HEK293 (cell line): ENCODE data around the gene SLC39A7.

ENCODE experiments used
- CTCF ChIA-PET: fragments of 350-600 bp; formaldehyde crosslinking; extraction: SDS; loops from one replicate; lab custom pipeline; 2021; ENCODE audit warnings: antibody characterized with exemption; lab: Yijun Ruan, JAX
- POLR2A ChIA-PET: fragments of 300-600 bp; formaldehyde crosslinking; extraction: SDS; loops from one replicate; lab custom pipeline; 2020; ENCODE audit warnings: antibody characterized with exemption, inconsistent platforms; lab: Yijun Ruan, JAX
- H3K27ac ChIP-seq: fragments of 200-500 bp; sonication (Bioruptor generic); 2 replicates; pipeline ENCODE4 v1.5.1; 2014; ENCODE audit warnings: low read depth, low read length, control low read depth, inconsistent platforms; ENCODE audit errors: extremely low read depth
- H3K36me3 ChIP-seq, 2 experiments: fragments of 200-500 bp in 1 of 2; sonication (Bioruptor generic) in 1 of 2; 1 replicate in 1 of 2; 2 replicates in 1 of 2; pipeline ENCODE4 v1.5.1; 2014 to 2017; ENCODE audit warnings: inconsistent platforms in 2 of 2, low read length in 2 of 2; ENCODE audit not compliant: control insufficient read depth in 2 of 2, insufficient read depth in 1 of 2
- H3K4me1 ChIP-seq: fragments of 200-500 bp; sonication (Bioruptor generic); 2 replicates; pipeline ENCODE4 v1.5.1; 2014; ENCODE audit warnings: mild to moderate bottlenecking, low read length, inconsistent platforms; ENCODE audit not compliant: control insufficient read depth, insufficient read depth
- H3K4me3 ChIP-seq: 2 replicates; pipeline ENCODE4 v1.5.1; 2011; ENCODE audit warnings: low read depth, mild to moderate bottlenecking, control low read depth, low read length, moderate library complexity
- H3K9me3 ChIP-seq: fragments of 200-500 bp; sonication (Bioruptor generic); 2 replicates; pipeline ENCODE4 v1.5.1; 2014; ENCODE audit warnings: low read depth, low read length, inconsistent platforms; ENCODE audit not compliant: control insufficient read depth, insufficient read depth
- EGR2 ChIP-seq: fragments of 450-650 bp; formaldehyde crosslinking; IDR thresholded peaks from 2 replicates; pipeline ENCODE4 v1.5.1; 2016; ENCODE audit warnings: low read depth, missing biosample characterization, missing genetic modification characterization
- GLIS1 ChIP-seq: fragments of 450-650 bp; formaldehyde crosslinking; IDR thresholded peaks from 2 replicates; pipeline ENCODE4 v1.5.1; 2016; ENCODE audit warnings: missing biosample characterization, missing genetic modification characterization
- GLIS2 ChIP-seq: fragments of 450-650 bp; formaldehyde crosslinking; IDR thresholded peaks from 2 replicates; pipeline ENCODE4 v1.5.1; 2016; ENCODE audit warnings: missing biosample characterization, missing genetic modification characterization
- MZF1 ChIP-seq: fragments of 450-650 bp; formaldehyde crosslinking; IDR thresholded peaks from 2 replicates; pipeline ENCODE4 v1.5.1; 2017; ENCODE audit warnings: missing biosample characterization, missing genetic modification characterization, borderline replicate concordance
- PRDM1 ChIP-seq: fragments of 450-650 bp; formaldehyde crosslinking; IDR thresholded peaks from 2 replicates; pipeline ENCODE4; 2016; ENCODE audit warnings: missing biosample characterization, missing genetic modification characterization
- PRDM10 ChIP-seq: fragments of 450-650 bp; formaldehyde crosslinking; IDR thresholded peaks from 2 replicates; pipeline ENCODE4 v1.5.1; 2016; ENCODE audit warnings: missing biosample characterization, missing genetic modification characterization
- SETDB1 ChIP-seq: IDR thresholded peaks from one replicate; pipeline ENCODE4 v1.6.1; 2017; ENCODE audit warnings: mild to moderate bottlenecking, low read length, moderate library complexity, mixed read lengths; ENCODE audit not compliant: insufficient read length
- SP3 ChIP-seq: fragments of 450-650 bp; formaldehyde crosslinking; IDR thresholded peaks from 2 replicates; pipeline ENCODE4 v1.5.1; 2016; ENCODE audit warnings: missing biosample characterization, missing genetic modification characterization
- SP7 ChIP-seq: fragments of 450-650 bp; formaldehyde crosslinking; IDR thresholded peaks from 2 replicates; pipeline ENCODE4 v1.5.1; 2016; ENCODE audit warnings: missing biosample characterization, missing genetic modification characterization
- WT1 ChIP-seq: fragments of 450-650 bp; formaldehyde crosslinking; IDR thresholded peaks from 2 replicates; pipeline ENCODE4 v1.5.1; 2016; ENCODE audit warnings: missing biosample characterization, missing genetic modification characterization
- ZBTB1 ChIP-seq: fragments of 450-650 bp; formaldehyde crosslinking; IDR thresholded peaks from 2 replicates; pipeline ENCODE4 v1.5.1; 2016; ENCODE audit warnings: missing biosample characterization, missing genetic modification characterization
- ZBTB17 ChIP-seq: fragments of 450-650 bp; formaldehyde crosslinking; IDR thresholded peaks from 2 replicates; pipeline ENCODE4 v1.5.1; 2016; ENCODE audit warnings: missing biosample characterization, missing genetic modification characterization
- ZNF112 ChIP-seq: fragments of 450-650 bp; formaldehyde crosslinking; IDR thresholded peaks from 2 replicates; pipeline ENCODE4 v1.5.0; 2017; ENCODE audit warnings: missing biosample characterization, missing genetic modification characterization
- ZNF223 ChIP-seq: fragments of 450-650 bp; formaldehyde crosslinking; IDR thresholded peaks from 2 replicates; pipeline ENCODE4 v1.5.1; 2016; ENCODE audit warnings: missing biosample characterization, missing genetic modification characterization
- ZNF391 ChIP-seq: fragments of 450-650 bp; formaldehyde crosslinking; IDR thresholded peaks from 2 replicates; pipeline ENCODE4 v1.5.1; 2016; ENCODE audit warnings: low read depth, missing biosample characterization, missing genetic modification characterization, borderline replicate concordance
- ZNF394 ChIP-seq: fragments of 450-650 bp; formaldehyde crosslinking; IDR thresholded peaks from 2 replicates; pipeline ENCODE4 v1.5.1; 2016; ENCODE audit warnings: missing biosample characterization, missing genetic modification characterization, mild to moderate bottlenecking, moderate library complexity, borderline replicate concordance
- ZNF501 ChIP-seq: fragments of 450-650 bp; formaldehyde crosslinking; IDR thresholded peaks from 2 replicates; pipeline ENCODE4 v1.5.1; 2016; ENCODE audit warnings: missing biosample characterization, missing genetic modification characterization
- ZNF621 ChIP-seq: fragments of 450-650 bp; formaldehyde crosslinking; IDR thresholded peaks from 2 replicates; pipeline ENCODE4 v1.5.1; 2017; ENCODE audit warnings: missing biosample characterization, missing genetic modification characterization
- ZNF626 ChIP-seq: fragments of 450-650 bp; sonication (Bioruptor Pico); formaldehyde crosslinking; IDR thresholded peaks from 2 replicates; pipeline ENCODE4 v1.5.1; 2018; ENCODE audit warnings: missing biosample characterization, missing genetic modification characterization, inconsistent platforms
- ZNF639 ChIP-seq: fragments of 450-650 bp; formaldehyde crosslinking; IDR thresholded peaks from 2 replicates; pipeline ENCODE4 v1.5.1; 2016; ENCODE audit warnings: missing biosample characterization, missing genetic modification characterization
- ZNF747 ChIP-seq: fragments of 450-650 bp; formaldehyde crosslinking; IDR thresholded peaks from 2 replicates; pipeline ENCODE4 v1.5.1; 2016; ENCODE audit warnings: missing biosample characterization, missing genetic modification characterization
- ZNF76 ChIP-seq: fragments of 450-650 bp; formaldehyde crosslinking; IDR thresholded peaks from 2 replicates; pipeline ENCODE4; 2016; ENCODE audit warnings: low read depth, missing biosample characterization, missing genetic modification characterization, borderline replicate concordance
- ZNF830 ChIP-seq: fragments of 450-650 bp; IDR thresholded peaks from 2 replicates; pipeline ENCODE4 v1.5.0; 2018; ENCODE audit warnings: missing biosample characterization, missing genetic modification characterization, low read depth, mild to moderate bottlenecking, moderate library complexity
- ZNF843 ChIP-seq: fragments of 450-650 bp; formaldehyde crosslinking; IDR thresholded peaks from 2 replicates; pipeline ENCODE4 v1.5.1; 2016; ENCODE audit warnings: missing biosample characterization, missing genetic modification characterization
- TF ChIP-seq, protein P1 (sequence below): fragments of 450-650 bp; formaldehyde crosslinking; IDR thresholded peaks from 2 replicates; pipeline ENCODE4 v1.5.1; 2016; ENCODE audit warnings: missing biosample characterization, missing genetic modification characterization

Gene SLC39A7

DNA sequence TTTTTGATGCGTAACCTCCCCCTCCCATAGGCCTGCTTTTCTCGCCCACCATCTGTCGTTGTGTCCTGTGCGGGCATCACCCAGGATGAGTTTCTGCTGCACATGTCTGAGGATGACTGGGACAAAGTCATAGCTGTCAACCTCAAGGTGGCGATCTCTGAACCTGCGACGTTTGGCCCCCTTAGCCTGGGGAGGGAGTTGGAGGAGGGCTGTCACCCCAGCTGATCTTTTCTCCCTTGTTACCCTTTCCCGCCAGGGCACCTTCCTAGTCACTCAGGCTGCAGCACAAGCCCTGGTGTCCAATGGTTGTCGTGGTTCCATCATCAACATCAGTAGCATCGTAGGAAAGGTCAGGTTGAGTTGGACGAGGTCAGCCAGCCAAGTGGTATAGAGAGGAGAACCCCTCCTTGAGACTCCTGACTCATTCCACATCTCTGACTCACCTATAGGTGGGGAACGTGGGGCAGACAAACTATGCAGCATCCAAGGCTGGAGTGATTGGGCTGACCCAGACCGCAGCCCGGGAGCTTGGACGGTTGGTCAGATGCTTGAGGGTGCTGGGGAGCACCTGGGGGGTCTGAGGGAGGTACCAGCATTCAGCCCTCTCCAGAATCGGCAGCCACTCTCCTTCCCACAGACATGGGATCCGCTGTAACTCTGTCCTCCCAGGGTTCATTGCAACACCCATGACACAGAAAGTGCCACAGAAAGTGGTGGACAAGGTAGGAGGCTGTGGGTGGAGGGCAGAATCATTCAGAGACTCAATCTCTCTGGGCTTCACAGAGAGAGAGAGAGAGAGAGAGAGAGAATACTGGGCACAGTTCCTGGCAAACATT is 4.7 kb downstream of the SLC39A7 start (continued):
- TF ChIP-seq ZNF621 (tag by site-specific recombination) = no peak
- peak; percentile 54; the same call in 1 of the 2 replicates for TF ChIP-seq ZNF391 (tag by site-specific recombination)
- TF ChIP-seq ZNF76 = peak; percentile 51
- TF ChIP-seq PRDM1 (tag by site-specific recombination) = peak; percentile 77
- TF ChIP-seq, protein P1, sequence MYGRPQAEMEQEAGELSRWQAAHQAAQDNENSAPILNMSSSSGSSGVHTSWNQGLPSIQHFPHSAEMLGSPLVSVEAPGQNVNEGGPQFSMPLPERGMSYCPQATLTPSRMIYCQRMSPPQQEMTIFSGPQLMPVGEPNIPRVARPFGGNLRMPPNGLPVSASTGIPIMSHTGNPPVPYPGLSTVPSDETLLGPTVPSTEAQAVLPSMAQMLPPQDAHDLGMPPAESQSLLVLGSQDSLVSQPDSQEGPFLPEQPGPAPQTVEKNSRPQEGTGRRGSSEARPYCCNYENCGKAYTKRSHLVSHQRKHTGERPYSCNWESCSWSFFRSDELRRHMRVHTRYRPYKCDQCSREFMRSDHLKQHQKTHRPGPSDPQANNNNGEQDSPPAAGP (tag by site-specific recombination) = peak; percentile 42; the same call in 1 of the 2 replicates
- peak; percentile 27; the same call in 1 of the 2 replicates for TF ChIP-seq ZNF394 (tag by site-specific recombination)
- TF ChIP-seq SP7 (tag by site-specific recombination) = peak; percentile 62
- peak; percentile 82 for TF ChIP-seq EGR2 (tag by site-specific recombination)
- TF ChIP-seq GLIS1 (tag by site-specific recombination) = peak; percentile 82
- TF ChIP-seq ZNF747 = no peak
- TF ChIP-seq PRDM10 (tag by site-specific recombination) = peak; percentile 62
- TF ChIP-seq ZBTB1 (tag by site-specific recombination) = no peak

GRCh38 chr6:33206027-33206863 is 5.6 kb downstream of the SLC39A7 start:
- POLR2A ChIA-PET = interaction anchor here (0.6 to 2.0 kb wide), 5 partner anchors 42 to 237 kb away, joined by 3 to 12 read pairs (median 4); partner anchors contain the start of genes B3GALT4, RPS18, VPS52 and ZBTB22
- Histone ChIP-seq H3K4me1 (peaks cover 22% of the 10 kb centered on the region), H3K27ac (0 out of 2 replicates have a peak overlapping the region, but pooled peaks have one; percentile 6)
- TF ChIP-seq ZNF830 (no peak), ZNF626 (tag by site-specific recombination) (no peak), SETDB1 (no peak), ZNF501 (tag by site-specific recombination) (no peak), MZF1 (tag by site-specific recombination) (peak; percentile 85; the same call in 1 of the 2 replicates), WT1 (no peak), ZNF112 (tag by site-specific recombination) (no peak), ZNF223 (no peak), ZBTB17 (tag by site-specific recombination) (peak; percentile 24; the same call in 1 of the 2 replicates), ZNF639 (tag by site-specific recombination) (no peak), SP3 (no peak), GLIS1 (tag by site-specific recombination) (peak; percentile 22; the same call in 1 of the 2 replicates), GLIS2 (tag by site-specific recombination) (0 out of 2 replicates have a peak, but pooled peaks have one; percentile 25), ZNF843 (tag by site-specific recombination) (no peak)

More at GRCh38 chr6:33206027-33206863, 5.6 kb downstream of the SLC39A7 start:
- CTCF ChIA-PET = interaction anchor here (1.0 to 2.1 kb wide), 4 partner anchors 9 to 57 kb away, joined by 3 to 19 read pairs (median 4); no protein-coding TSS in a partner anchor
- no peak overlapping the region for H3K4me3 ChIP-seq
- no peaks in the 10 kb centered on the region for H3K9me3 ChIP-seq
- H3K36me3 ChIP-seq = peaks cover 8 to 45% of the 10 kb centered on the region in 2 experiments
